CD4-positive, alpha-beta T cell (primary cell): ENCODE measurements around the gene ICAM1. TPM values are rescaled to one million over a fixed set of nuclear protein-coding genes. Genes with fewer than 3 reads are reported as not detected.

Experiments used
- ATAC-seq: fragments of 200-7000 bp; cut with Tn5 transposase; one replicate; pipeline ENCODE4 v1.10.0; 2022; ENCODE audit warnings: mild to moderate bottlenecking; ENCODE audit not compliant: poor library complexity
- CTCF ChIA-PET: fragments of 350-600 bp; sonication (Branson Sonifier 250); formaldehyde crosslinking; loops from one replicate; lab custom pipeline; 2021; ENCODE audit warnings: antibody characterized with exemption, inconsistent platforms; lab: Charles Lee
- POLR2A ChIA-PET: fragments of 350-600 bp; sonication (Branson Sonifier 250); formaldehyde crosslinking; loops from one replicate; lab custom pipeline; 2021; ENCODE audit warnings: antibody characterized with exemption, inconsistent platforms; lab: Charles Lee
- DNase-seq, 14 experiments: peaks; one replicate each; pipeline ENCODE4 v3.0.0-alpha.2; 2013 to 2020; ENCODE audit warnings: mixed read lengths in 2 of 14
- H3K27ac ChIP-seq, 2 donors: one replicate each; pipeline versions ENCODE4 v1.5.1 to v1.7.0; 2013; ENCODE audit warnings: low read length in 2 of 2, low read depth in 1 of 2, mild to moderate bottlenecking in 1 of 2
- H3K27me3 ChIP-seq, 2 experiments: 1 replicate in 1 of 2; 2 replicates in 1 of 2; pipeline versions ENCODE4 v1.6.1 to v1.7.0; 2013; ENCODE audit warnings: low read length in 2 of 2, control low read depth in 1 of 2, mild to moderate bottlenecking in 1 of 2, moderate library complexity in 1 of 2; ENCODE audit not compliant: insufficient read depth in 2 of 2, control insufficient read depth in 1 of 2
- H3K36me3 ChIP-seq: one replicate; pipeline ENCODE4 v1.6.1; 2013; ENCODE audit warnings: low read length, control low read depth; ENCODE audit not compliant: insufficient read depth
- H3K4me1 ChIP-seq: one replicate; pipeline ENCODE4 v1.6.1; 2013; ENCODE audit warnings: low read length, control low read depth; ENCODE audit not compliant: insufficient read depth
- H3K4me3 ChIP-seq: one replicate; pipeline ENCODE4 v1.5.1; 2013; ENCODE audit warnings: mild to moderate bottlenecking, low read length, moderate library complexity
- H3K9me3 ChIP-seq, 2 experiments: 1 replicate in 1 of 2; 2 replicates in 1 of 2; pipeline versions ENCODE4 v1.6.1 to v1.7.0; 2013; ENCODE audit warnings: low read length in 2 of 2, mild to moderate bottlenecking in 2 of 2, control low read depth in 1 of 2, moderate library complexity in 1 of 2; ENCODE audit not compliant: control insufficient read depth in 1 of 2, insufficient read depth in 1 of 2
- H3K27ac Mint-ChIP-seq: one replicate; pipeline ENCODE4 v1.8.0; 2020; ENCODE audit warnings: mixed read lengths
- H3K27me3 Mint-ChIP-seq: one replicate; pipeline ENCODE4 v1.8.0; 2021; ENCODE audit warnings: mixed read lengths
- H3K36me3 Mint-ChIP-seq: one replicate; pipeline ENCODE4 v1.8.0; 2021; ENCODE audit warnings: low read depth, mixed read lengths
- H3K4me1 Mint-ChIP-seq: one replicate; pipeline ENCODE4 v1.8.0; 2021; ENCODE audit warnings: low read depth, mixed read lengths
- H3K4me3 Mint-ChIP-seq: one replicate; pipeline ENCODE4 v1.8.0; 2020; ENCODE audit warnings: mild to moderate bottlenecking, mixed read lengths
- H3K9me3 Mint-ChIP-seq: one replicate; pipeline ENCODE4 v1.8.0; 2020; ENCODE audit warnings: mixed read lengths
- CTCF ChIP-seq: fragments of 200-600 bp; IDR thresholded peaks from one replicate; pipeline ENCODE4 v1.8.0; 2022; ENCODE audit warnings: antibody characterized with exemption, mild to moderate bottlenecking
- intact Hi-C, 2 experiments: fragments of 100-400 bp; cut with DNase I in 1 of 2; cut with micrococcal nuclease in 1 of 2; formaldehyde crosslinking; loops; one replicate each; pipeline versions ENCODE4 v1.15.1 to v1.9.0; 2023 to 2025; cut with DNase I, micrococcal nuclease
- total RNA-seq, 174 experiments: library from RNA in 2 of 174; stranded (reverse) in 2 of 174; gene quantifications; one replicate each; pipeline ENCODE4 v1.2.3 and lab custom pipeline; 2021 to 2026

The ICAM1 gene
- total RNA-seq, 2 experiments from 2014 or later = 7.0 to 7.4 TPM

GRCh38 chr19:10243606-10244005, 27.3 kb upstream of the ICAM1 start:
- no peaks in the 10 kb centered on the region for H3K9me3 Mint-ChIP-seq

GRCh38 chr19:10245189-10245939, 25.6 kb upstream of the ICAM1 start:
- no peaks in the 10 kb centered on the region for H3K36me3 ChIP-seq
- H3K27me3 Mint-ChIP-seq = no peaks in the 10 kb centered on the region
- H3K9me3 Mint-ChIP-seq = no peaks in the 10 kb centered on the region
- H3K27ac ChIP-seq = no peak overlapping the region
- H3K4me3 Mint-ChIP-seq = no peak overlapping the region
- ChIA-PET CTCF (interaction anchor here (1.4 kb wide), 1 partner anchor 19 kb away, joined by 3 read pairs; no protein-coding TSS in a partner anchor), POLR2A (no interaction called here)
- ATAC-seq (no peak), DNase-seq (no peak)
- H3K4me1 ChIP-seq = peaks cover 5% of the 10 kb centered on the region
- H3K9me3 ChIP-seq = no peaks in the 10 kb centered on the region
- no peak for TF ChIP-seq CTCF
- peaks cover 5% of the 10 kb centered on the region for H3K4me1 Mint-ChIP-seq
- no peak overlapping the region for H3K27ac Mint-ChIP-seq
- no peaks in the 10 kb centered on the region for H3K36me3 Mint-ChIP-seq
- intact Hi-C loops = no loop called here
- no peaks in the 10 kb centered on the region for H3K27me3 ChIP-seq
- no peak overlapping the region for H3K4me3 ChIP-seq

More at GRCh38 chr19:10243606-10244005, 27.3 kb upstream of the ICAM1 start:
- Mint-ChIP-seq H3K36me3 (no peaks in the 10 kb centered on the region), H3K27me3 (no peaks in the 10 kb centered on the region), H3K4me1 (no peaks in the 10 kb centered on the region), H3K4me3 (no peak overlapping the region), H3K27ac (no peak overlapping the region)
- H3K9me3 ChIP-seq = no peaks in the 10 kb centered on the region
- H3K4me1 ChIP-seq = no peaks in the 10 kb centered on the region
- no peak for ATAC-seq
- H3K27ac ChIP-seq = no peak overlapping the region
- intact Hi-C loops = no loop called here
- H3K36me3 ChIP-seq = no peaks in the 10 kb centered on the region
- ChIA-PET CTCF (no interaction called here), POLR2A (no interaction called here)
- DNase-seq = no peak
- no peaks in the 10 kb centered on the region for H3K27me3 ChIP-seq
- TF ChIP-seq CTCF = no peak
- no peak overlapping the region for H3K4me3 ChIP-seq

GRCh38 chr19:10246511-10246910, 24.4 kb upstream of the ICAM1 start:
- H3K4me1 ChIP-seq = peaks cover 15% of the 10 kb centered on the region
- no peaks in the 10 kb centered on the region for H3K27me3 Mint-ChIP-seq
- ChIA-PET CTCF (interaction anchor here (1.4 kb wide), 1 partner anchor 20 kb away, joined by 3 read pairs; no protein-coding TSS in a partner anchor), POLR2A (no interaction called here)
- DNase-seq = no peak
- H3K4me1 Mint-ChIP-seq = peaks cover 6% of the 10 kb centered on the region
- H3K9me3 Mint-ChIP-seq = no peaks in the 10 kb centered on the region
- no peak overlapping the region for H3K4me3 Mint-ChIP-seq
- H3K36me3 Mint-ChIP-seq = no peaks in the 10 kb centered on the region
- no peak for TF ChIP-seq CTCF
- intact Hi-C loops = no loop called here
- H3K27ac Mint-ChIP-seq = no peak overlapping the region
- no peaks in the 10 kb centered on the region for H3K27me3 ChIP-seq
- ATAC-seq = no peak
- H3K9me3 ChIP-seq = no peaks in the 10 kb centered on the region
- no peaks in the 10 kb centered on the region for H3K36me3 ChIP-seq
- no peak overlapping the region for H3K27ac ChIP-seq
- no peak overlapping the region for H3K4me3 ChIP-seq
